Smooth muscle cell (in vitro differentiated cells): Measurements from ENCODE around the gene IQCE. TPM values are rescaled to one million over a fixed set of nuclear protein-coding genes. Genes with fewer than 3 reads are reported as not detected.

Source experiments
- DNase-seq: peaks from one replicate; lab custom pipeline; 2025; ENCODE audit not compliant: unreplicated experiment; lab: John Stamatoyannopoulos, UW
- H2AFZ ChIP-seq: fragments of 200-600 bp; sonication (generic); 2 replicates; pipeline ENCODE4 v1.6.0; 2016; ENCODE audit warnings: antibody characterized with exemption, low read depth, mild to moderate bottlenecking
- H3F3A ChIP-seq: fragments of 200-600 bp; sonication (generic); 2 replicates; pipeline ENCODE4 v1.6.0; 2017; ENCODE audit warnings: antibody characterized with exemption, low read depth
- H3K27ac ChIP-seq: fragments of 200-600 bp; sonication (generic); 2 replicates; pipeline ENCODE4 v1.5.1; 2016; ENCODE audit warnings: low read depth, mild to moderate bottlenecking
- H3K27me3 ChIP-seq: fragments of 200-600 bp; sonication (generic); 2 replicates; pipeline ENCODE4 v1.6.1; 2016; ENCODE audit warnings: low read depth, mild to moderate bottlenecking
- H3K36me3 ChIP-seq: fragments of 200-600 bp; sonication (generic); 2 replicates; pipeline ENCODE4 v1.5.1; 2016; ENCODE audit warnings: low read depth
- H3K4me1 ChIP-seq: fragments of 200-600 bp; sonication (generic); 2 replicates; pipeline ENCODE4 v1.5.1; 2016; ENCODE audit warnings: low read depth
- H3K4me2 ChIP-seq: fragments of 200-600 bp; sonication (generic); 2 replicates; pipeline ENCODE4 v1.6.0; 2016; ENCODE audit warnings: mild to moderate bottlenecking
- H3K4me3 ChIP-seq: fragments of 200-600 bp; sonication (generic); 2 replicates; pipeline ENCODE4 v1.5.1; 2016; ENCODE audit warnings: mild to moderate bottlenecking
- H3K79me2 ChIP-seq: fragments of 200-600 bp; sonication (generic); 2 replicates; pipeline ENCODE4 v1.6.0; 2016; ENCODE audit warnings: low read depth, mild to moderate bottlenecking
- H3K9ac ChIP-seq: fragments of 200-600 bp; sonication (generic); 2 replicates; pipeline ENCODE4 v1.6.0; 2016; ENCODE audit warnings: low read depth
- H3K9me3 ChIP-seq: fragments of 200-600 bp; sonication (generic); replicated peaks from 2 replicates; pipeline ENCODE4 v1.5.1; 2016; ENCODE audit warnings: low read depth
- H4K20me1 ChIP-seq: fragments of 200-600 bp; sonication (generic); 2 replicates; pipeline ENCODE4 v1.6.0; 2016; ENCODE audit warnings: low read depth
- WGBS: methylation state at CpG from one replicate; pipeline ENCODE4 v1.1.7; 2016; ENCODE audit warnings: low lambda C conversion rate; 5-methylcytosine and 5-hydroxymethylcytosine counted together
- polyA plus RNA-seq: library from polyadenylated mRNA; unstranded; fragments of >200 nt; fragmentation: Nextera tagmentation; extraction: Ambion mirVana; gene quantifications from 2 replicates; pipeline ENCODE4 v1.2.1, GENCODE V29; 2016
- total RNA-seq: library from RNA; depleted of rRNA; stranded (reverse); fragments of >200 nt; gene quantifications from 2 replicates; pipeline ENCODE4 v1.2.3, GENCODE V29; 2014
- TF ChIP-seq, protein P1 (sequence below): fragments of 200-600 bp; sonication (generic); IDR thresholded peaks from 2 replicates; pipeline ENCODE4 v1.5.1; 2017; ENCODE audit warnings: borderline replicate concordance, mild to moderate bottlenecking, antibody characterized with exemption; ENCODE audit not compliant: insufficient read depth, poor library complexity, severe bottlenecking

IQCE gene
- total and polyA plus RNA-seq, 2 experiments from 2014 or later, result 5.8 to 12.7 TPM

DNA sequence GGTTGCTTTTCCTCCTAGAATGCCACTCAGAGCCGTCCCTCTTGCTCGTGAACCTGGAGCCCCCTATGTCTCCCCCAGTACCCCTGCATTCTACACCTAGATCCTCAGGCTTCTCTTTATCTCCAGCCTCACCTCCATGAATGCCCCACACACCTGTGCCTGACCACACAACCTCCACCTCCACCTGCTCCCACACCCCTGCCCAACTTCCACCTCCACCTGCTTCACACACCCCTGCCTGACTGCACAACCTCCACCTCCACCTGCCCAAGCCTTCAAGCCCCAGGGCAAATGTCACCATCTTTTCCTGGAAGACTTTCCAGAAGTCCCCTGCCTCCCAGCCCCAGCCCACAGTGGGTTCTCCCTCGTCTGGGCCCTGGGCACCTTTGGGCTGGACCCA lies 46.1 kb upstream of the IQCE start:
- H3K4me1 ChIP-seq, result peaks cover 37% of the 10 kb centered on the region
- peaks cover 14% of the 10 kb centered on the region for H3F3A ChIP-seq
- WGBS, result 86% methylated on average over 2 of the region's 3 CpGs
- no peak overlapping the region for H2AFZ ChIP-seq
- no peak overlapping the region for H3K4me2 ChIP-seq
- TF ChIP-seq, protein P1, sequence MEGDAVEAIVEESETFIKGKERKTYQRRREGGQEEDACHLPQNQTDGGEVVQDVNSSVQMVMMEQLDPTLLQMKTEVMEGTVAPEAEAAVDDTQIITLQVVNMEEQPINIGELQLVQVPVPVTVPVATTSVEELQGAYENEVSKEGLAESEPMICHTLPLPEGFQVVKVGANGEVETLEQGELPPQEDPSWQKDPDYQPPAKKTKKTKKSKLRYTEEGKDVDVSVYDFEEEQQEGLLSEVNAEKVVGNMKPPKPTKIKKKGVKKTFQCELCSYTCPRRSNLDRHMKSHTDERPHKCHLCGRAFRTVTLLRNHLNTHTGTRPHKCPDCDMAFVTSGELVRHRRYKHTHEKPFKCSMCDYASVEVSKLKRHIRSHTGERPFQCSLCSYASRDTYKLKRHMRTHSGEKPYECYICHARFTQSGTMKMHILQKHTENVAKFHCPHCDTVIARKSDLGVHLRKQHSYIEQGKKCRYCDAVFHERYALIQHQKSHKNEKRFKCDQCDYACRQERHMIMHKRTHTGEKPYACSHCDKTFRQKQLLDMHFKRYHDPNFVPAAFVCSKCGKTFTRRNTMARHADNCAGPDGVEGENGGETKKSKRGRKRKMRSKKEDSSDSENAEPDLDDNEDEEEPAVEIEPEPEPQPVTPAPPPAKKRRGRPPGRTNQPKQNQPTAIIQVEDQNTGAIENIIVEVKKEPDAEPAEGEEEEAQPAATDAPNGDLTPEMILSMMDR, result no peak
- H4K20me1 ChIP-seq, result no peaks in the 10 kb centered on the region
- H3K36me3 ChIP-seq, result no peaks in the 10 kb centered on the region
- no peaks in the 10 kb centered on the region for H3K79me2 ChIP-seq
- H3K9me3 ChIP-seq, result no peaks in the 10 kb centered on the region
- H3K4me3 ChIP-seq, result no peak overlapping the region
- no peaks in the 10 kb centered on the region for H3K27me3 ChIP-seq
- H3K27ac ChIP-seq, result no peak overlapping the region
- H3K9ac ChIP-seq, result no peak overlapping the region
- DNase-seq, result no peak

DNA sequence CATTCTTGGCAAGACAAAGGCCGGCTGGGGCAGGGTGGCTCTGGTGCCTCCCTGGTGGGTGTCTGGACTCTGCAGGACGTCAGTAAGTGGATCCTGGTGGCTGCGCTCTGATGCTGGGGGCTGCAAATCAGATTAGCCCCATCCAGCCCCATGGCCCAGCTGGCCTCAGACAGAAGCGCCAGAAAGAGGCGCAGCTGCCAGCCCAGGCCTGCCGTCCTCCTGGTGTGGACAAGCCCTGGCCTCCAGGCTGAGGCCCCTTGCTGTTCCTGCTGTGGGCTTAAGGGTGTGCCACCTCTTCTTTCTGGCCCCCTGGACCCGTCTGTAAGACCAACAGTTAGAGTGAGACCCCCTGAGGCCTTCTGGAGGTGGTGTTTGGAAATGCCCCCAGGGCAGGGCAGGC lies 45.1 kb upstream of the IQCE start:
- Histone ChIP-seq H3K4me2 (no peak overlapping the region), H3K79me2 (no peaks in the 10 kb centered on the region), H3K4me3 (no peak overlapping the region), H3K27ac (no peak overlapping the region), H2AFZ (no peak overlapping the region), H3F3A (peaks cover 18% of the 10 kb centered on the region), H3K4me1 (peaks cover 37% of the 10 kb centered on the region), H3K27me3 (no peaks in the 10 kb centered on the region), H4K20me1 (no peaks in the 10 kb centered on the region), H3K36me3 (no peaks in the 10 kb centered on the region), H3K9me3 (no peaks in the 10 kb centered on the region), H3K9ac (no peak overlapping the region)
- TF ChIP-seq, protein P1, result no peak
- DNase-seq, result no peak
- 80% methylated on average over 7 of the region's 7 CpGs for WGBS

DNA sequence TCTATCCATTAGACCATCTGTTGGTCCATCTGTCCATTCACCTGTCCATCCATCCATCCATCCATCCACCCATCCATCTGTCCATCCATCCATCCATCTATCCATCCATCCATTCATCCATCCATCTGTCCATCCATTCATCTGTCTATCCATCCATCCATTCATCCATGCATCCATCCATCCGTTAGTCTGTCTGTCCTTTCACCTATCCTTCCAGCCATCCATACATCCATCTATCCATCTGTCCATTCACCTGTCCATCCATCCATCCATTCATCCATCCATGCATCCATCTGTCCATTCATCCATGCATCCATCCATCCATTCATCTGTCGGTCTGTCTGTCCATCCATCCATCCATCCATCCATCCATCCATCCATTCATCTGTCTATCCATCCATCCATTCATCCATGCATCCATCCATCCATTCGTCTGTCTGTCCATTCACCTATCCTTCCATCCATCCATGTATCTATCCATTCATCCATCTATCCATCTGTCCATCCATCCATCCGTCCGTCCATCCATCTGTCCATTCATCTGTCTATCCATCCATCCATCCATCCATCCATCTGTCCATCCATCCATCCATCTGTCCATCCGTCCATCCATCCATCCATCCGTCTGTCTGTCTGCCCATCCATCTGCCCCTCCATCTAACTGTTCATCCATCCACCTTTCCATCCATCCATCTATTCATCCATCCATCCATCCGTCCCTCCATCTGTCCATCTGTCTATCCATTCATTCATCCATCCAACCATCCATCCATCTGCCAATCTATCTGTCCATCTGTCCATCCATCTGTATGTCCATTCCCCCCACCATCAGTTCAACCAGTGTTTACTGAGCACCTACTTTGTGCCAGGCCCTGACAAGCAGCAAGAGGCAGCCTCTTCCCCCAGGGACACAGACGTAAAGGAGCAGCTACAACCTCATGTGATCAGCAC lies 44.0 kb upstream of the IQCE start:
- no peaks in the 10 kb centered on the region for H3K79me2 ChIP-seq
- H3K4me3 ChIP-seq, result no peak overlapping the region
- H3K27ac ChIP-seq, result no peak overlapping the region
- peaks cover 33% of the 10 kb centered on the region for H3K4me1 ChIP-seq
- no peaks in the 10 kb centered on the region for H3K36me3 ChIP-seq
- no peak overlapping the region for H3K9ac ChIP-seq
- peaks cover 15% of the 10 kb centered on the region for H3F3A ChIP-seq
- H3K4me2 ChIP-seq, result no peak overlapping the region
- H4K20me1 ChIP-seq, result no peaks in the 10 kb centered on the region
- 96% methylated on average over 9 of the region's 9 CpGs for WGBS
- DNase-seq, result no peak
- H3K9me3 ChIP-seq, result no peaks in the 10 kb centered on the region
- TF ChIP-seq, protein P1, result no peak
- H2AFZ ChIP-seq, result no peak overlapping the region
- H3K27me3 ChIP-seq, result no peaks in the 10 kb centered on the region
